SK-MEL-5 (cell line): Measurements from ENCODE around the gene HORMAD2. TPM values are rescaled to one million over a fixed set of nuclear protein-coding genes. Genes with fewer than 3 reads are reported as not detected.

Experiments
- DNase-seq: peaks from one replicate; pipeline ENCODE4 v3.0.0-alpha.2; 2016; ENCODE audit warnings: low read depth, low spot score
- in situ Hi-C: cut with HindIII; loops from 2 replicates; pipeline ENCODE4 v1.10.0; 2016; ENCODE audit warnings: low sequenced_read_pairs, high pct_unique_total_duplicates, low pct_unique_long_range_greater_than_20kb
- total RNA-seq: library from RNA; depleted of rRNA; stranded (reverse); fragments of >200 nt; shearing (Covaris generic); gene quantifications from 2 replicates; pipeline ENCODE4 v1.2.3, GENCODE V29; 2014; rRNA removed

The HORMAD2 gene
- total RNA-seq, 1 experiment from 2014 or later: not detected

- in situ Hi-C loops: no loop called here
- no peak for DNase-seq
Measured at GRCh38 chr22:30224161-30224857, 144.0 kb downstream of the HORMAD2 start.

- DNase-seq: no peak
- in situ Hi-C loops: no loop called here
Measured at GRCh38 chr22:30225220-30225927, 145.1 kb downstream of the HORMAD2 start.

- in situ Hi-C loops: no loop called here
- peak; percentile 47 for DNase-seq
Measured at GRCh38 chr22:30226192-30226832, 146.0 kb downstream of the HORMAD2 start.

Other genes starting within 250 kb of the HORMAD2 start
- 47.8 and 57.2 TPM in 2 replicates for gene ASCC2, start 242.2 kb upstream of the HORMAD2 start, total RNA-seq
- 15.7 and 18.6 TPM in 2 replicates for gene MTMR3, start 197.3 kb upstream of the HORMAD2 start, total RNA-seq
- 3.2 and 3.4 TPM in 2 replicates for gene LIF, start 166.3 kb downstream of the HORMAD2 start, total RNA-seq
- not detected in 2 replicates for gene OSM, start 186.4 kb downstream of the HORMAD2 start, total RNA-seq
- 3.4 and 4.0 TPM in 2 replicates for gene CASTOR1, start 209.0 kb downstream of the HORMAD2 start, total RNA-seq
- 38.2 and 46.8 TPM in 2 replicates for gene TBC1D10A, start 246.5 kb downstream of the HORMAD2 start, total RNA-seq